T-helper 1 cell (primary cell): ENCODE measurements around the gene TMED4.
A peak's percentile ranks its signal among the peaks of the same experiment; 100 is the strongest.

Experiments
- DNase-seq, 5 donors: peaks; one replicate each; pipeline ENCODE4 v3.0.0-alpha.2; 2012 to 2020
- total RNA-seq, 4 donors: gene quantifications; one replicate each; lab custom pipeline; 2026; lab: John Stamatoyannopoulos, UW

TMED4 gene
- 130 to 162 (median 138) reads per million in 4 donors for total RNA-seq

GRCh38 chr7:44581879-44582603, at the start of gene TMED4:
TSS of gene TMED4 (minus strand) at chr7:44582231. CDS start at chr7:44582206, 25 bp downstream.
- DNase-seq = peak; percentile 100

DNA sequence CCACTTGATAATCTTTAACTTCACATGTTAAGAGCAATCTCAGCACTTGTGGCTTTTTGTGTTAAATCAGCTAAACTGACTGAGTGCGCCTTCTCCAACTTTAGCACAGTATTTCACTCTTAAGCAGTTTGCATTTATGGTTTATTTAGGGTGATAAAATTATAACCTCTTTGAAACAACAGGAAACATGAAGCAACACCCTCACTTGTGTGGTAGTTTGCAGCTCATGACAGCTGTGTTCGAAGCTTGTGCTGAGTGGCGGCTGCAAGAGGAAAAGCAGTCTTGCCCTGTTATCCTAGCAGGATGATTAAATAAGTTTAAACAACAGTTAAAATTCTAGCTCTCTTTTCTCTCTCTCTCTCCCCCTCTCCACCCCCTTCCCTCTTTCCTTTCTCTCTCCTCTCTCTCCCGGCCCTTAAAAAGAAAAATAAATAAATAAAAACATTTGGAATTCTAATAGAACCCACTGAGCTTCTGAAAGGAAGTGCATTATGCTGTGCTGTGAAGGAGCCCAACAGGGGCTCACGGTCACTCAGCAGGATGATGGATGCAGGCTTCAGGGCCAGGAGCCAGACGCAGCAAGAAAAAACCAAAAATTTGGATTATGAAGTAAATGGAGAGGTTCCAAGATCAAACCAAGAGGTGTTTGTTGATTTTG, 49.6 kb upstream of the TMED4 start:
- peak in 3 of 5 donors; percentile 33 to 83 (median 40) for DNase-seq

DNA sequence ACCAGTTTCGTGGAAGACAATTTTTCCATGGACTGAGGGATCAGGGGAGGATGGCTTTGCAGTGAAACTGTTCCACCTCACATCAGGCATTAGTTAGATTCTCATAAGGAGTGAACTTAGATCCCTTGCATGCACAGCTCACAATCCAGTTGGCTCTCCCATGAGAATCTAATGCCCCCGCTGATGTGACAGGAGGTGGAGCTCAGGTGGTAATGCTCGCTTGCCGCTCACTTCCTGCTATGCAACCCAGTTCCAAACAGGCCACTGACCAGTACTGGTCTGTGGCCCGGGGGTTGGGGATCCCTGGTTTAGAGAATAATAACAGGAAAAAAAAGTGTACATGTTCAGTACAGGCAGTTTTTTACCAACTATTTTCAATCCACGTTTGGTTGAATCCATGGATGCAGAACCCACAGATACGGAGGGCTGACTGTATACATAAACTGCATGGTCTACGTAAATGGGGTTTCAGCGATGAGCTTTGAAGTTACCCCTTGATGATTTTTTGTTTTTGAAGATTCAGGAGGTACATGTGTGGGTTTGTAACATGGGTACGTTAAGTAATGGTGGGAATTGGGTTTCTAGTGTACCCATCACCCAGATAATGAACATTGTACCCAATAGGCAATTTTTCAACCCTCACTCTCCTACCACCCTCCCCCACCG, 48.9 kb upstream of the TMED4 start:
- DNase-seq = no peak

DNA sequence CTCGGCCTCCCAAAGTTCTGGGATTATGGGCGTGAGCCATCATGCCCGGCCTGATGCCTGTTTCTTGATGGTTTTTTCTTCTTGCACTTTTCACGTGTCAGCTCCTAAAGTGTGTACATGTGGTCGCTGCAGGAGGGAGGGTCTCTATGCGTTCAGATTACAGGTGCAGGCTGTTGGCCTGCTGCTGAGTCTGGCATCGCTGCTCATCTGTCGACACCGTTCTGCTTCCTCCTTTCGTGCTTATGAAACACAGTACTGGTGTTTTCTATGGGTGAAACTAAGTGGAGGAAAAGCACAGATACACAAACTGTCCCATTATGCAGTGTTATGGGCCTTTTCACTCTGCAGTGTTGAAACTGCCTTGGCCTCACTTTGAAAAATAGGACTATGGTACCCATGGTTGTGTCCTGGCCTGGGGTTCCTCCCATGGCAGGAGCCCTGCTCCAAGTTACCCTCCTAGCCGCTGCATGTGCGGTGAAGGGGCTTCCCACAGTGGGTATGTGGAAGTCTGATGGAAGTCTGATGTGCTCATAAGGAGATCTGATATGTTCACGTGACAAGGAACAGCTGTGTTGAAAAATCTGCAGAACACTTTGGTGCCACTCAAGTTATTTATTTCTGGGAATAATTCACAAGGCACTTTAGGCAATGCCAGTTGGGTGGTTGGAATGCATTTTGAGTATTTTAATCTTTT, 47.9 kb upstream of the TMED4 start:
- no peak for DNase-seq

- DNase-seq = no peak
Observed at GRCh38 chr7:44626620-44627019, 44.6 kb upstream of the TMED4 start.

DNA sequence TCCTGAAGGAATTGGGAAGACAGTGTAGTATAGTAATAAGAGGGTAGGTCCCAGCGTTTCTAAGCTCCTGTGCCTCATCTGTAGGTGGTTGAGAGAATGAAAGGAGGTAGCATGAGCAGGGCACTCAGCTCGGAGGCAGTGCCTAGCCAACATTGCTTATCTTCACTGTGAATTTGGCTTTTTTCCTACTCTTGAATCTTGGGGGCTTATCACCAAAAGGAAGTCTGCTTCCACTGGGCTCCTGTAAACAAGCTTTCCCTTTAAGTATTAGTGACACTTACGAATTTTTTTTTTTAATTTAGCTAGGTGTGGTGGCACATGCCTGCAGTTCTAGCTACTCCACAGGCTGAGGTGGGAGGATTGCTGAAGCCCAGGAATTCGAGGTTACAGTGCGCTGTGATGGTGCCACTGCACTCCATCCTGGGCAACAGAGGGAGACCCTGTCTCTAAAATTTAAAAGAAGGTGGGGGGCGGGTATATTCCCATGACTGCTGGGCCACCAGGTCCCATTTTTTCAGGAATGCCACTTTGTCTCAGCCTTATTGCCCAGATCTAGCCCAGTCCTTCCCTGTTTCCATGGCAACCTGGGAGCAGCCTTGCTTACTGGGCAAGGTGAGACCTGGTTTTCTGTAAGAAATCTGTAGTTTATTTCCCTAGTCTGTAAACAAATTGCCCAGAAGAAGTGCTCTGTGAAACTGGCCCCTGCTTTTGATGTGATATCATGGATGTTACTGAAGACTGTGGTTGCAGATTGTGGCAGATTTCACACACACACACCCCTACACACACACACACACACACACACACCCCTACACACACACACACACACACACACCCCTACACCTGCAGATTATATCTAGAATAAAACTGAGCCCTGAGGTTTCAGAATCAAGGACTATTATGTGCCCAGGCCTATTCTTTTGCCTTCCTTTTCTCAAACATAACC, 43.8 kb upstream of the TMED4 start:
- DNase-seq = no peak

DNA sequence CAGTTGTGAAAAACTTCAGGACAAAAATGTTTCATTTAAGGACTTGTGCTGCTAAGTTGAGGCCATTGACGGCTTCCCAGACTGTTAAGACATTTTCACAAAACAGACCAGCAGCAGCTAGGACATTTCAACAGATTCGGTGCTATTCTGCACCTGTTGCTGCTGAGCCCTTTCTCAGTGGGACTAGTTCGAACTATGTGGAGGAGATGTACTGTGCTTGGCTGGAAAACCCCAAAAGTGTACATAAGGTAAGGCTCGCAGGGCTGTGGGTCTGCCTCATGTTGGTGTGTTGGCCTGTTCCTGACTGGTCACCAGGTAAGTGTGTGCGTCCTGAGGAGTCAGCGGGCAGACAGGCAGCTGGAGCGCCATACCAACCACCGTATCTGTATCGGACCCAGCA, 42.3 kb upstream of the TMED4 start:
- DNase-seq = no peak

DNA sequence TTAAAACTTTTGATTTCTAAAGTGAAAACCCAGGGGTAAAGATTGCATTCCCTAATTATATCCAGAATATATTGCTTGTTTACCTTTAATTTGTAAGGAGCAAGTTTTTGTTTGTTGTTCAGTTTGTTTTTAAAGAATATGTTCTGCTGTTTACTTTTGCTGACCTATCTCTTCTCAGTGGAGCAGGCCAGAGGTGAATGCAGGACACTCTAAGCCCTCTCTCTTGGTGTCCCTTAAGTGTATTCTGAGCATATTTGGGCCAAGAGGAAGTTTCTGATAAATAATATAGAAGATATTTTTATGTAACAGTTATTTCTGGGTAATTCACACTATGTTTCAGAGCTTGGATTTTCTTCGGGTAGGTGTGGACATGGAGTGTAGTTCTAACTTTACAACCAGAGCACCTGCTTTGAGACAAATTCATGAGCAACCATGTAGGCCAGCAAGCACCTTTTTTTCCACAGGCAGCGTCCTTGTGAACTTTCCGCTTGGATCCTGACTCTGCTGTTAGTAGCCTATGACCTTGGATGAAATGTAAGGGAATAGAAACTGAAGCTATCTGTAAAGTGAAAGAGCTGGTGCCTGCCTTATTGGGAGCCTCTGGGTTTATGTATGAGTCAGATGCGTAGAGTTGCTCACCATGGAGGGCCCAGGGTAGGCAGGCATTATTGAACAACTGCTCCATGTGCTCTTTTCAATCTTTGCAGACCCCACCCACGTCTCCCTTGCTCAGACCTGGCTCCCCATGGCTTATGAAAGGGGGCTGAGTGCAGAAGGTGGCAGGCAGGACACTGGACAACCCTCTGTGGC, 40.5 kb upstream of the TMED4 start:
- DNase-seq = peak in 1 of 5 donors; percentile 71

DNA sequence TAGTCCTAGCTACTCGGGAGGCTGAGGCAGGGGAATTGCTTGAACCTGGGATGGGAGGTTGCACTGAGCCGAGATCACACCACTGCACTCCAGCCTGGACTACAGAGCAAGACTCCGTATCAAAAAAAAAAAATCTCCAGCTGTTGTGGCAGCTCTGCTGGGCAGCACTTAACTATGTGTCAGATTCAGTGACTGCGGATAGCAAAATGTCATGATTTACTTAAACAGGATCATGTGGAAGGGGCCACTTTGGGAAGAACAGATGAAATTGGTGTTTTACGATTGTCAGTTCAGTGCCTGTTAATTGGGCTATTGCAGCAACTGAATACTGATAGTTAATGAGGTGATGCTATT, 39.7 kb upstream of the TMED4 start:
- DNase-seq = no peak

GRCh38 chr7:44621034-44621749, 39.2 kb upstream of the TMED4 start:
- DNase-seq = no peak

GRCh38 chr7:44618753-44619152, 36.7 kb upstream of the TMED4 start:
- no peak for DNase-seq

GRCh38 chr7:44618045-44618444, 36.0 kb upstream of the TMED4 start:
- no peak for DNase-seq

DNA sequence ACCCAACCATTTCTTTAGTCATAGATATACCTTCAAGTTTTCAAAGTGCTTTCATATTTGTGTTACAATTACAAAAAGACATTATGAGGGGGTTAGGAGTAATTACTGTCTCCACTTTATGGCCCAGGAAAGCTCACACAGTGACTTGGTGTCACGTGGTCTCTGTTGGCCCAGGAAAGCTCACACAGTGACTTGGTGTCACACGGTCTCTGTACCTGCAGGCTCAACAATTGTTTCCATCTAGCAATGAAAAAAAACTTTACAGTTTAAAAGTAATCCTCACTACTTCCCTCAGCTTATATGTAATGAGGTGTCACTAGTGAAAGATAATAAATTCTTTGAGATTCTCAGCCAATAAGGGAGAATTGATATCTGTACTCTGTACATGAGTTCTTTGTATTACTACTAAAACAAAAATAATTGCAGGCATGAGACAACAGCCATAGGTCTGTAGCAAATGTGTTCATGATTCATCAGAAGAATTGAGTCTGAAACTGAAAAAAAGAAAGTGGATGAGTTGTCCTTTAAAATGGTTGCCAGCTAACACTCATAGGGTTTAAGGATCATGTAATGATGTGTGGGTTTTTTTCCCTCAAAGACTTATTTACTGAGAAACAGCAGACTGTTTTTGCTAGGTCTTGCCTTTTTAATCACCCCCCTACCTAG, 35.3 kb upstream of the TMED4 start:
- peak in 1 of 5 donors; percentile 61 for DNase-seq

DNA sequence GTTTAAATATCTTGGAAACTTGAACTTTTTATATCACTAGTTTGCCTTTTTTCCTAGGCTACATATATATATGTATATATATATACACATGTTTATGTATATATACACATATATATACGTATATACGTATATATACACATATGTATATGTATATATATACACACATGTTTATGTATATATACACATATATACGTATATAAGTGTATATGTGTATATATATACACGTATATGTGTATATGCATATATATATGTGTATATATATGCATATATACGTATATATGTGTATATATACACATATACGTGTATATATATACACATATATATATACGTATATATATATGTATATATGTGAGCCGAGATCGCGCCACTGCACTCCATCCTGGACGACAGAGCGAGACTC, 34.5 kb upstream of the TMED4 start:
- DNase-seq = no peak

DNA sequence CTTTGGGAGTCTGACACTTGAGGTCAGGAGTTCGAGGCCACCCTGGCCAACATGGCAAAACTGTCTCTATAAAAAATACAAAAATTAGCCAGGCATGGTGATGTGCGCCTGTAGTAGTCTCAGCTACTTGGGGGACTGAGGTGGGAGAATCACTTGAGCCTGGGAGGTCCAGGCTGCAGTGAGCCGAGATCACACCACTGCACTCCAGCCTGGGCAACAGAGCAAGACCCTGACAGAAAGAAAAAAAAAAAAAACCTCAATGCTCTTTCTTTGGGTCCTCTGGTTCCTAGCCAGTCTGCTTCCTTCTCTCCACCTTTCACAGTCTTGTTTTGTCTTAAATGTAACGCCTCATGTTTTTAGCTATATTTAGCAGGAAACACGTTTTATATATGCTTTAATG, 33.8 kb upstream of the TMED4 start:
- DNase-seq = no peak

DNA sequence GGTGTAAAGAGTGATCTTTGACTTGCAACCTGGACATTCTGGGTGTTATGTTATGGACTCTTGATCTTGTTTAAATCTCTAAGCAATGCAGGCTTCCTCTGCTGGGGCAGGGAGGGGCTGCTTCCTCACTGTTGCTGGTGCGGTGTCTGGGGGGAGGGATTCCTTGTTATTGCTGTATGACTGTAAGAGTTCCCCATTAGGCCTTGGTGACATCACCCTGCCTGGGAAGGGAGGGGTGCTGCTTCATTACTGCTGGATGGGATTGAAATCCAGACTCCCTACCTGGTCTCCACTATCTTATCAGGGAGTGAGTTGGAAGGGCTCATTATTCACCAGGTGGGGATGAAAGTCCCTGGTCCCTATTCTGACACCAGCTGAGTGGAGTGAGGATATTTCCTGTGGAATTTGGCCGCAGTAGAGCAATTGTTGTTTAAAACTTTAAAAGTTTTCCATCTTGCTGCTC, 33.1 kb upstream of the TMED4 start:
- DNase-seq = no peak

GRCh38 chr7:44609829-44610228, 27.8 kb upstream of the TMED4 start:
- DNase-seq = no peak

GRCh38 chr7:44608916-44609648, 27.1 kb upstream of the TMED4 start:
- peak in 1 of 5 donors; percentile 39 for DNase-seq
